Ishikawa (cell line): ENCODE measurements around the gene FRMPD4.

Experiments used
- CEBPB ChIP-seq: IDR thresholded peaks from 2 replicates; pipeline ENCODE4 v1.6.1; 2012
- CREB1 ChIP-seq: IDR thresholded peaks from 2 replicates; pipeline ENCODE4 v1.6.1; 2012; ENCODE audit warnings: low read depth
- EGR1 ChIP-seq: IDR thresholded peaks from 2 replicates; pipeline ENCODE4 v1.6.1; 2012
- EP300 ChIP-seq: IDR thresholded peaks from 2 replicates; pipeline ENCODE4 v1.6.1; 2012; ENCODE audit warnings: borderline replicate concordance
- FOXM1 ChIP-seq: IDR thresholded peaks from 2 replicates; pipeline ENCODE4 v1.6.1; 2012; ENCODE audit warnings: low read depth, borderline replicate concordance
- NFIC ChIP-seq: IDR thresholded peaks from 2 replicates; pipeline ENCODE4 v1.6.1; 2012
- RAD21 ChIP-seq: IDR thresholded peaks from 2 replicates; pipeline ENCODE4 v1.6.1; 2012; ENCODE audit warnings: low read depth
- REST ChIP-seq: IDR thresholded peaks from 2 replicates; pipeline ENCODE4 v1.6.1; 2012; ENCODE audit warnings: low read depth, mild to moderate bottlenecking
- TAF1 ChIP-seq: IDR thresholded peaks from 2 replicates; pipeline ENCODE4 v1.6.1; 2012; ENCODE audit warnings: low read depth, mild to moderate bottlenecking
- TCF12 ChIP-seq: IDR thresholded peaks from 2 replicates; pipeline ENCODE4 v1.6.1; 2012; ENCODE audit warnings: low read depth
- TEAD4 ChIP-seq: IDR thresholded peaks from 2 replicates; pipeline ENCODE4 v1.6.1; 2012
- USF1 ChIP-seq: IDR thresholded peaks from 2 replicates; pipeline ENCODE4 v1.6.1; 2012
- YY1 ChIP-seq: IDR thresholded peaks from 2 replicates; pipeline ENCODE4 v1.6.1; 2012; ENCODE audit warnings: low read depth
- ZBTB7A ChIP-seq: IDR thresholded peaks from 2 replicates; pipeline ENCODE4 v1.6.1; 2012; ENCODE audit warnings: low read depth
- TF ChIP-seq, protein P1 (sequence below): IDR thresholded peaks from 2 replicates; pipeline ENCODE4 v1.6.1; 2012

FRMPD4 gene

GRCh38 chrX:12197030-12197429, 58.8 kb downstream of the FRMPD4 start:
- TF ChIP-seq USF1 (no peak), EP300 (no peak)

DNA sequence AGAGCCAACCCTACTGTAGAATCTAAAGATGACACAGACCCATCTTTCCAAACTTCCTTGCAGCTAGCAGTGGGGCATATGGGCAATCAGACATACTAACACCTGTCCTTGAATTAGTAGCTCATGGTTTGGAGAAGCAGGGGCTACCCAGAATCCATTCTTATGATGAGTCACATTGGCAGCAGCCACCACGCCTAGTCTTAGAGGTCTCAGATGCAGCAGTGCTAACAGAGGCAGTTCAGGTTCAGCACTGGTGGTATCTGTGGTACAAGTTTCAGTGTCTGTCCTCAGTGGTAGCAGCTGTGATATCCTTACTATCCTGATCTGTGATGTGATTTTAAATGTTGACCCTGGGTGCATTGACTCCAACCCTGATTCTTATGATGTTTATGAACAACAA, 68.1 kb downstream of the FRMPD4 start:
- TF ChIP-seq YY1: no peak
- no peak for TF ChIP-seq EP300
- TF ChIP-seq EGR1: no peak
- TF ChIP-seq TAF1: no peak
- TF ChIP-seq, protein P1, sequence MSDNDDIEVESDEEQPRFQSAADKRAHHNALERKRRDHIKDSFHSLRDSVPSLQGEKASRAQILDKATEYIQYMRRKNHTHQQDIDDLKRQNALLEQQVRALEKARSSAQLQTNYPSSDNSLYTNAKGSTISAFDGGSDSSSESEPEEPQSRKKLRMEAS: no peak
- TF ChIP-seq USF1: no peak
- no peak for TF ChIP-seq REST
- TF ChIP-seq TEAD4: no peak
- TF ChIP-seq ZBTB7A: no peak
- no peak for TF ChIP-seq CREB1
- no peak for TF ChIP-seq NFIC
- no peak for TF ChIP-seq FOXM1
- no peak for TF ChIP-seq TCF12
- no peak for TF ChIP-seq RAD21
- TF ChIP-seq CEBPB: no peak

DNA sequence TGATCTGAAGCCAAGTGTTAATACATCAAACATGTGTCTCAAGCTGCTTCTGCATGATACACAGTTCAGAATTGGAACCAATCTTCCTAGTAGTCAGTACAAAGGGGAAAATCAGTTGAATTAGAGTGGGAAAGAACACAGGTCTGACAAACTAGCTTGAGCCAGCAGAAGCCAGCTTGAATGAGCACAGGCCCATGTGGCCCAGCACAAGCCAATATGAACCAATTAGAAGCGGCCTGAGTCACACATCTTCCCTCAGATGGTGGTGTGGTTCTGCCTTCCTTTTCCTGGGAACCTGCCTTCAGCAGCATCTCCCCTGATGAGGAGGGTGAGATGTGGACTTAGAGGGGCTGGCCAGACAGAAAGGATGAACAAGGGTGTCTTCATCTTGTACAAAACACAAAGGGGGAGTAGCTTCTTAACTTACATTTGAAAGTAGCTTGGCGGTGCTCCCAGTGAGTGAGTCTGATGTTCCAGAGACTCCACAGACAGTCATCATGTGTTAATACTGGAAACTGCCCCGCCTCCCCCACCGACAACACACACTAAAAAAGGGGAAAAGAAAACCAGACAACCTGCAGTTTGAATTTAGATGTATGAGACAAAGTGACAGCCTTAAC, 72.0 kb downstream of the FRMPD4 start:
- TF ChIP-seq EGR1 (no peak), NFIC (no peak), FOXM1 (no peak), TEAD4 (no peak), YY1 (no peak), EP300 (no peak)
- TF ChIP-seq, protein P1: no peak

DNA sequence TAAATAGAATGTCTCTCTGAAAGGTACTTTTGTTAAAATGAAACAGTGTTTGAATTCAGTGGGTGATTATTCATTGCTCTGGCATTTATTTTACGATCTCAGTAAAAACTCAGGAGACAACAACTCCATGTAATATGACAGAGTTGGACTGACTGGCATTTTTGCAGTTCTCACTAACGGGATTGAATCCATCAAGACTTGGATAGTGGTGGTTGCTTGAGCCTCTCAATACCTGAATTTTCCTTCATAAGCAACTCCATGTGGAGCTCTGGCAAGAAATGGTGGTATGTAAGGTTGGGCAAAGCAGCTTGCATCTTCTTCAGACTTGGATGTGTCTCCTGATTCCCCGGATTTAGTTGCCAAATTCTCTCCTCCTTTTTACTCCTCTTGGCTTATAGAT, 72.7 kb downstream of the FRMPD4 start:
- TF ChIP-seq FOXM1 (no peak), TCF12 (no peak), EP300 (no peak), CREB1 (no peak), NFIC (no peak), USF1 (no peak), YY1 (no peak), EGR1 (no peak), RAD21 (no peak)

GRCh38 chrX:12223650-12224049, 85.4 kb downstream of the FRMPD4 start:
- TF ChIP-seq FOXM1 (no peak), ZBTB7A (no peak), CEBPB (no peak), YY1 (no peak), EGR1 (no peak), RAD21 (no peak), TAF1 (no peak)
- TF ChIP-seq, protein P1: no peak

- no peak for TF ChIP-seq TAF1
- TF ChIP-seq EGR1: no peak
- no peak for TF ChIP-seq REST
- TF ChIP-seq, protein P1: no peak
- TF ChIP-seq ZBTB7A: no peak
- no peak for TF ChIP-seq CREB1
- no peak for TF ChIP-seq RAD21
- no peak for TF ChIP-seq CEBPB
- no peak for TF ChIP-seq YY1
- no peak for TF ChIP-seq EP300
- TF ChIP-seq USF1: no peak
- no peak for TF ChIP-seq FOXM1
- TF ChIP-seq NFIC: no peak
- TF ChIP-seq TCF12: no peak
- no peak for TF ChIP-seq TEAD4
These were observed 86.8 kb downstream of the FRMPD4 start for GRCh38 chrX:12225107-12225506.
